SU-DHL-6 (cell line): Measurements from ENCODE around the gene MT1B.

ENCODE experiments used
- CTCF ChIP-seq: fragments of 200-600 bp; sonication (generic); IDR thresholded peaks from one replicate; pipeline ENCODE4 v1.5.1; 2017; ENCODE audit warnings: antibody characterized with exemption, mild to moderate bottlenecking, low read length, moderate library complexity; ENCODE audit not compliant: insufficient read depth, poor library complexity, severe bottlenecking
- EZH2phosphoT487 ChIP-seq: fragments of 200-600 bp; sonication (generic), shearing (Covaris generic); conservative IDR thresholded peaks from 2 replicates; pipeline ENCODE4 v1.6.1; 2018; ENCODE audit warnings: mild to moderate bottlenecking, antibody characterized with exemption, low read length, moderate library complexity, mixed read lengths

- TF ChIP-seq CTCF (no peak), EZH2phosphoT487 (no peak)
These were observed 49.8 kb downstream of the MT1B start for GRCh38 chr16:56701534-56701933.
